ENCODE results near the gene CHGA.

Gene CHGA

GRCh38 chr14:92906420-92906819 is 16.5 kb upstream of the CHGA start:
- DNase-seq = no peak

GRCh38 chr14:92906823-92907222 is 16.1 kb upstream of the CHGA start:
- DNase-seq = no peak

- no peak for DNase-seq
These were observed 15.5 kb upstream of the CHGA start for GRCh38 chr14:92907316-92907911.

- DNase-seq = peak; percentile 42
These were observed 8.8 kb upstream of the CHGA start for GRCh38 chr14:92914087-92914656.

- DNase-seq = no peak
These were observed 6.7 kb upstream of the CHGA start for GRCh38 chr14:92916201-92916600.

- DNase-seq = no peak
These were observed 5.7 kb upstream of the CHGA start for GRCh38 chr14:92917041-92917940.

GRCh38 chr14:92917956-92918355 is 5.0 kb upstream of the CHGA start:
- DNase-seq = no peak

GRCh38 chr14:92920001-92920400 is 2.9 kb upstream of the CHGA start:
- DNase-seq = no peak

GRCh38 chr14:92922155-92922735 is 705 bp upstream of the CHGA start:
- DNase-seq = no peak

GRCh38 chr14:92923744-92924103 is 774 bp downstream of the CHGA start:
- DNase-seq = no peak

- no peak for DNase-seq
These were observed 1.3 kb downstream of the CHGA start for GRCh38 chr14:92924247-92924646.

GRCh38 chr14:92925446-92925845 is 2.5 kb downstream of the CHGA start:
- no peak for DNase-seq

- no peak for DNase-seq
These were observed 3.4 kb downstream of the CHGA start for GRCh38 chr14:92926180-92926845.

GRCh38 chr14:92926931-92927330 is 4.0 kb downstream of the CHGA start:
- no peak for DNase-seq

- DNase-seq = no peak
These were observed 4.7 kb downstream of the CHGA start for GRCh38 chr14:92927349-92928257.

- DNase-seq = no peak
These were observed 5.3 kb downstream of the CHGA start for GRCh38 chr14:92928258-92928629.

GRCh38 chr14:92928961-92929688 is 6.2 kb downstream of the CHGA start:
- DNase-seq = no peak

GRCh38 chr14:92929689-92930608 is 7.0 kb downstream of the CHGA start:
- no peak for DNase-seq

- no peak for DNase-seq
These were observed 8.0 kb downstream of the CHGA start for GRCh38 chr14:92930737-92931602.
